IPS-15b (cell line): ENCODE data around the gene CACNG5.

Experiments
- H3K27me3 ChIP-seq: one replicate; pipeline ENCODE4 v1.6.1; 2013; ENCODE audit warnings: low read length; ENCODE audit not compliant: control insufficient read depth, insufficient read depth
- H3K36me3 ChIP-seq: one replicate; pipeline ENCODE4 v1.6.1; 2013; ENCODE audit warnings: low read length; ENCODE audit not compliant: control insufficient read depth, insufficient read depth
- H3K4me1 ChIP-seq: one replicate; pipeline ENCODE4 v1.6.1; 2013; ENCODE audit warnings: mild to moderate bottlenecking, low read length; ENCODE audit not compliant: control insufficient read depth, insufficient read depth
- H3K4me3 ChIP-seq: one replicate; pipeline ENCODE4 v1.5.1; 2013; ENCODE audit warnings: low read depth, low read length
- H3K9ac ChIP-seq: one replicate; pipeline ENCODE4 v1.6.1; 2013; ENCODE audit warnings: low read depth, mild to moderate bottlenecking, low read length
- H3K9me3 ChIP-seq: one replicate; pipeline ENCODE4 v1.6.1; 2013; ENCODE audit warnings: mild to moderate bottlenecking, low read length; ENCODE audit not compliant: control insufficient read depth, insufficient read depth

The CACNG5 gene

GRCh38 chr17:66826856-66827255, 8.1 kb upstream of the CACNG5 start:
- Histone ChIP-seq H3K27me3 (peaks cover 2% of the 10 kb centered on the region), H3K4me3 (no peak overlapping the region), H3K9ac (no peak overlapping the region), H3K9me3 (no peaks in the 10 kb centered on the region), H3K4me1 (peaks cover 14% of the 10 kb centered on the region), H3K36me3 (no peaks in the 10 kb centered on the region)

DNA sequence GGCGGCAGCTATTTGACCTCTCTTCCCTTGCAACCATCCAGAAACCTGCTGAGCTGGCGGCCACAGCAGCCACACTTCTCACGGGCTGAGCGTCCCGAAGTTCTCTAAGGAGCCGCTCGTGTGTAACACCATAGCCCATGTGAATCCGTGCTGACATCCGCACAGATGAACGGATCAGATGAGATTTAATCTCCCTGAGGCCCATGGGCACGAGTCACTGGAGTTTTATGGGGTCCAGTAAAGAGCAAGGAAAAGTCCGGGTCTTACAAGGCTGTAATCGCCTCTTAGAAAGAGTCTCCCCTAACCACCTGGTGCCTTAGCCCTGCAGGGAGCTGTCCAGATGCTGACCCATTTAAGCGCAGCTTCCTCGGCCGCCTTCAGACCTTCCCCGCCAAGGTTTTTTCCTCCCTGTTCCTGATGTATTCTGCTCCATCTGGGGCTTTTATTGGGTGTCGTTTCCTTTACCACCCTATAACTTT, 5.5 kb upstream of the CACNG5 start:
- Histone ChIP-seq H3K9ac (no peak overlapping the region), H3K36me3 (no peaks in the 10 kb centered on the region), H3K9me3 (no peaks in the 10 kb centered on the region), H3K4me3 (peak overlapping the region; percentile 26), H3K27me3 (peaks cover 11% of the 10 kb centered on the region), H3K4me1 (peaks cover 14% of the 10 kb centered on the region)

- Histone ChIP-seq H3K9ac (no peak overlapping the region), H3K4me3 (peak overlapping the region; percentile 30), H3K9me3 (no peaks in the 10 kb centered on the region), H3K36me3 (no peaks in the 10 kb centered on the region), H3K27me3 (peaks cover 14% of the 10 kb centered on the region), H3K4me1 (peaks cover 14% of the 10 kb centered on the region)
Observed at GRCh38 chr17:66829883-66830282, 5.0 kb upstream of the CACNG5 start.

GRCh38 chr17:66830451-66830850, 4.5 kb upstream of the CACNG5 start:
- Histone ChIP-seq H3K4me1 (peaks cover 14% of the 10 kb centered on the region), H3K36me3 (no peaks in the 10 kb centered on the region), H3K9me3 (no peaks in the 10 kb centered on the region), H3K9ac (no peak overlapping the region), H3K4me3 (no peak overlapping the region), H3K27me3 (peaks cover 18% of the 10 kb centered on the region)

DNA sequence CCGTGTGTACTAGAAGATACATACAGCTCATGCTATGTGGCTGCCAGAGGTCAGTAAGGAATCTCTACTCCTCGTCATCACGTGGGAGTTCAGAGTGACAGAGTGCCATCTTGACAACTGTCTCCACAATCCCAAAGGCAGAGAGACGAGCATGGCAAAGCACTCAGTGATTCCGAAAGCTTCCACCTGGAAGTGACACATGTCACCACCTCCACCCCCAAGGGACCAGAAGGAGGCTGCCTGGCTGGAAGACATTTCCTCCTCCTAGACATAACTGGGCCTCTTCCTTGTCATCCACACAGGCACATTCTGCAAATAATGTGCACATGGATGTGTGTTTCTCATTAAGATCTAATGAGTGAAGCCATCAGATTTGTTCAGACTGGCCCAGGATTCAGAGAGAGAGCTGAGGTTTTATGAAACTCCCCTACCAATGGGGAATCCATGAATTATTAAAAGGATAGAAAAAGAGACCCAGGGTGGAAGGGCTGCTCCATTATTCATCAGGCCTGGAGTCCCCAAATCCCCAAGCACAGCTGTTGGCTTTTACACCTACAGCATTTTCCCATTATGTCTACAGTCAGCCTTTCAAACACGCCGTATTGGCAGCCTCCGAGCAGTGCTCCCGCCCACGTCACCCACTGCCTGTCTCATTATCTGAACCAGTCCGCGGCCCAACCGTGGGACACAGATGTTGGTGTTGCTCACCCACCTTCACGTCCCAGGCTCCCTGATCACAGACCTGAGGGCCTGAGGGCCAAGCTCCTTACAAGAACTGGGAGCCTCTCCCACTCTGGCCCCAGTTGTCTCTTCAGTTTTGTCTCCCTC, 3.3 kb upstream of the CACNG5 start:
- Histone ChIP-seq H3K9me3 (no peaks in the 10 kb centered on the region), H3K4me1 (peaks cover 14% of the 10 kb centered on the region), H3K36me3 (no peaks in the 10 kb centered on the region), H3K27me3 (peaks cover 28% of the 10 kb centered on the region), H3K4me3 (no peak overlapping the region), H3K9ac (no peak overlapping the region)

GRCh38 chr17:66833201-66833600, 1.7 kb upstream of the CACNG5 start:
- no peaks in the 10 kb centered on the region for H3K36me3 ChIP-seq
- H3K9me3 ChIP-seq = no peaks in the 10 kb centered on the region
- H3K4me3 ChIP-seq = no peak overlapping the region
- no peak overlapping the region for H3K9ac ChIP-seq
- peaks cover 32% of the 10 kb centered on the region for H3K27me3 ChIP-seq
- H3K4me1 ChIP-seq = peaks cover 14% of the 10 kb centered on the region

- Histone ChIP-seq H3K27me3 (peaks cover 30% of the 10 kb centered on the region), H3K4me1 (peaks cover 9% of the 10 kb centered on the region), H3K36me3 (no peaks in the 10 kb centered on the region), H3K9me3 (no peaks in the 10 kb centered on the region), H3K4me3 (peak overlapping the region; percentile 49), H3K9ac (no peak overlapping the region)
Observed at GRCh38 chr17:66834426-66834918, 445 bp upstream of the CACNG5 start.

GRCh38 chr17:66835476-66835875, 559 bp downstream of the CACNG5 start:
- Histone ChIP-seq H3K9me3 (no peaks in the 10 kb centered on the region), H3K4me1 (peaks cover 3% of the 10 kb centered on the region), H3K36me3 (no peaks in the 10 kb centered on the region), H3K4me3 (peak overlapping the region; percentile 71), H3K27me3 (peaks cover 30% of the 10 kb centered on the region), H3K9ac (peak overlapping the region; percentile 1)

DNA sequence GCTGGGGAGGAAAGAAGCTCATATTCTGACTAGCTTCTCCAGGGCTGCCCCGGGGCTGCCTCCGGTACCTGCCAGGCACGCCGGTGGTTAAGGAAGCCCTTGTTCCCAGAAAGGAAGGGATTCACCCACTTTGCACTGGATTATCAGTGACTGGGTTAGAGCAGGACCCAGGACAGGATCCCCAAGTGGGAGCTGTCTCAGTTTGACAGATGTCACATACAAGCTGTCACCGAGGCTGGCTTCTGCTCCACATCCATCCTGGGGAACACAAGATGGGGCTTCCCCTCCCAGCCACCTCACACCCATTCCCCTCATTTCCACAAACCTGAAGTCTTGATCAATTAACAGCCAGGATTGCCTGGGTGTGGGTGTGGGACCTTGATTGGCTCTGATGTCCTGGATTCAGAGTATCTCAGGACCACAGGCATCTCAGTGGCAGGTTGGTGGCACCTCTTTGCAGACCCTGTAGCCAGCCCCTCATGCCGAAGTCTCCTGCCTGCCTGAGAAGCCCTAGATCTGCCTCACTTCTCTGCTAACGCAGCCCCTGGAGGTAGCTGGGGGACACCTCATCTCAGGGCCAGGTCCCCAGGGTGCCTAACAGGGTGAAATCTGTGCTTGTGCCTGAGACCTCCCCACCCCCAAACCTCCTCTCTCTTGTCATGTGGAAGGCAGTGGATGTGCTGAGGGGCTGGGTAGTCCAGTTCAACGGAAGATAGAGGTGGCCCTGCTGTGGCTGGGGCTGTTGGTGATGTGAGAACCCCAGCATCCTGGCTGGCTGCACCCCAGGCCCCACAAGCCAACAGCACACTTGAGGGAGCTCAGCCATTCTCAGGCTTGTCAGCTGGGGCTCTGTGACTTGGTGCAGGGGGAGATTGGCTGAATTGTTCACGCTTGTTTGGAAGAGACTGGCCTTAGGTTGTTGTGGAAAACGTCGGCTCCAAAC, 1.4 kb downstream of the CACNG5 start:
- no peak overlapping the region for H3K4me3 ChIP-seq
- H3K9me3 ChIP-seq = no peaks in the 10 kb centered on the region
- H3K9ac ChIP-seq = no peak overlapping the region
- H3K27me3 ChIP-seq = peaks cover 30% of the 10 kb centered on the region
- no peaks in the 10 kb centered on the region for H3K36me3 ChIP-seq
- H3K4me1 ChIP-seq = no peaks in the 10 kb centered on the region

DNA sequence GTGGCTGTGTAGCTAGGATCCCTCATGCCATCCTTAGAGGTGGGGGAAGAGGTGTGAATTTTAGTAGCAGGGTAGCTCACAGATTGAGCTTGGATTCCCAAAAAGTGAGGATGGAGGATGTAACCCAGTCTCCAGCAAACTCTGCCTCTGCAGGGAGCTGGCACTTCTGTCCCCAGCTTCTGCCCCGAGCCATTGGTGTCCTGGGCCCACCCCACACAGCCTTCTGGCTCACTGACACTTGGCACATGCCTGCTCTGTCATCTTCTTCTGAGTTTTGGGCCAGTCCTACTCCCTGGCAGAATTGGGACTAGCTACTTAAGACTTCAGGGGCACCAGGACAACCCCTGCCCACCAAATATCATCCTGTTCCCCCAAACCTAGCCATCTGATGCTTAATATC, 2.3 kb downstream of the CACNG5 start:
- Histone ChIP-seq H3K27me3 (peaks cover 30% of the 10 kb centered on the region), H3K4me1 (no peaks in the 10 kb centered on the region), H3K4me3 (no peak overlapping the region), H3K9ac (no peak overlapping the region), H3K9me3 (no peaks in the 10 kb centered on the region), H3K36me3 (no peaks in the 10 kb centered on the region)

GRCh38 chr17:66837885-66838665, 3.2 kb downstream of the CACNG5 start:
- peaks cover 30% of the 10 kb centered on the region for H3K27me3 ChIP-seq
- no peak overlapping the region for H3K9ac ChIP-seq
- no peaks in the 10 kb centered on the region for H3K9me3 ChIP-seq
- H3K36me3 ChIP-seq = no peaks in the 10 kb centered on the region
- H3K4me3 ChIP-seq = no peak overlapping the region
- H3K4me1 ChIP-seq = no peaks in the 10 kb centered on the region
